Neuronal stem cell (in vitro differentiated cells): ENCODE data around the gene MEX3C.
A peak's percentile ranks its signal among the peaks of the same experiment; 100 is the strongest.

Source experiments
- DNase-seq: peaks from one replicate; pipeline ENCODE4 v3.0.0-alpha.2; 2013; ENCODE audit warnings: low spot score
- H2AFZ ChIP-seq: one replicate; pipeline ENCODE4 v1.6.1; 2013; ENCODE audit warnings: mild to moderate bottlenecking, low read length, inconsistent platforms
- H2AK5ac ChIP-seq: 2 replicates; pipeline ENCODE4 v1.6.1; 2013; ENCODE audit warnings: low read depth, mild to moderate bottlenecking, inconsistent platforms, low read length, moderate library complexity, mixed read lengths
- H2BK120ac ChIP-seq: 2 replicates; pipeline ENCODE4 v1.6.1; 2013; ENCODE audit warnings: low read depth, mild to moderate bottlenecking, inconsistent platforms, low read length, moderate library complexity, mixed read lengths
- H2BK12ac ChIP-seq: one replicate; pipeline ENCODE4 v1.6.1; 2013; ENCODE audit warnings: low read length, inconsistent platforms
- H2BK15ac ChIP-seq: 2 replicates; pipeline ENCODE4 v1.6.1; 2013; ENCODE audit warnings: mild to moderate bottlenecking, low read length, inconsistent platforms, mixed read lengths
- H2BK5ac ChIP-seq: one replicate; pipeline ENCODE4 v1.6.1; 2013; ENCODE audit warnings: inconsistent platforms, mild to moderate bottlenecking, low read length, moderate library complexity
- H3K14ac ChIP-seq: one replicate; pipeline ENCODE4 v1.6.1; 2013; ENCODE audit warnings: low read length, inconsistent platforms
- H3K18ac ChIP-seq: 2 replicates; pipeline ENCODE4 v1.6.1; 2013; ENCODE audit warnings: low read length, inconsistent platforms
- H3K23ac ChIP-seq: 2 replicates; pipeline ENCODE4 v1.6.1; 2013; ENCODE audit warnings: low read depth, mild to moderate bottlenecking, mixed read lengths, low read length, inconsistent platforms; ENCODE audit not compliant: poor library complexity
- H3K27ac ChIP-seq: replicated peaks from 3 replicates; pipeline ENCODE4 v1.5.1; 2013; ENCODE audit warnings: low read length, inconsistent platforms
- H3K27me3 ChIP-seq, 3 experiments: 2 replicates each; pipeline ENCODE4 v1.6.1; 2013; ENCODE audit warnings: low read length in 3 of 3, mild to moderate bottlenecking in 2 of 3, inconsistent platforms in 1 of 3, low read depth in 1 of 3, mixed read lengths in 1 of 3, moderate library complexity in 1 of 3; ENCODE audit not compliant: control insufficient read depth in 3 of 3, insufficient read depth in 3 of 3
- H3K36me3 ChIP-seq, 2 donors: replicated peaks in 1 of 2; 2 replicates each; pipeline ENCODE4 v1.6.1; 2013; ENCODE audit warnings: low read length in 2 of 2; ENCODE audit not compliant: control insufficient read depth in 2 of 2, insufficient read depth in 2 of 2
- H3K4ac ChIP-seq: 2 replicates; pipeline ENCODE4 v1.6.1; 2013; ENCODE audit warnings: inconsistent platforms, mild to moderate bottlenecking, low read length, moderate library complexity
- H3K4me1 ChIP-seq, 2 donors: 1 replicate in 1 of 2; 2 replicates in 1 of 2; pipeline ENCODE4 v1.6.1; 2013; ENCODE audit warnings: low read length in 2 of 2, low read depth in 1 of 2; ENCODE audit not compliant: control insufficient read depth in 2 of 2, insufficient read depth in 1 of 2
- H3K4me2 ChIP-seq: one replicate; pipeline ENCODE4 v1.6.1; 2013; ENCODE audit warnings: mild to moderate bottlenecking, low read length, inconsistent platforms; ENCODE audit not compliant: insufficient read depth, poor library complexity, severe bottlenecking
- H3K4me3 ChIP-seq, 2 donors: 2 replicates each; pipeline ENCODE4 v1.5.1; 2013; ENCODE audit warnings: low read length in 2 of 2, mild to moderate bottlenecking in 2 of 2, inconsistent platforms in 1 of 2, moderate library complexity in 1 of 2
- H3K79me1 ChIP-seq: one replicate; pipeline ENCODE4 v1.6.1; 2013; ENCODE audit warnings: low read depth, mild to moderate bottlenecking, inconsistent platforms, low read length, moderate library complexity
- H3K9ac ChIP-seq: one replicate; pipeline ENCODE4 v1.6.1; 2013; ENCODE audit warnings: mild to moderate bottlenecking, low read depth, low read length, inconsistent platforms; ENCODE audit not compliant: poor library complexity
- H3K9me3 ChIP-seq, 2 donors: replicated peaks in 1 of 2; 2 replicates each; pipeline versions ENCODE3 to v1.6.1; 2013; ENCODE audit warnings: low read length in 2 of 2, mild to moderate bottlenecking in 2 of 2, inconsistent platforms in 1 of 2, low read depth in 1 of 2, mixed read lengths in 1 of 2, moderate library complexity in 1 of 2; ENCODE audit not compliant: control insufficient read depth in 2 of 2, insufficient read depth in 1 of 2
- H4K8ac ChIP-seq: one replicate; pipeline ENCODE4 v1.6.1; 2013; ENCODE audit warnings: low read depth, mild to moderate bottlenecking, inconsistent platforms, low read length, moderate library complexity
- H4K91ac ChIP-seq: one replicate; pipeline ENCODE4 v1.6.1; 2013; ENCODE audit warnings: low read length, low read depth, mild to moderate bottlenecking, inconsistent platforms; ENCODE audit not compliant: poor library complexity
- WGBS, 2 donors: extraction: QIAGEN DNeasy Blood & Tissue Kit; methylation state at CpG; one replicate each; pipeline ENCODE4 v1.1.7; 2013; ENCODE audit warnings: missing lambda C conversion rate in 2 of 2, mixed read lengths in 1 of 2; ENCODE audit not compliant: insufficient read length in 2 of 2, insufficient replicate concordance in 1 of 2; ENCODE audit errors: extremely low coverage in 2 of 2; 5-methylcytosine and 5-hydroxymethylcytosine counted together

MEX3C gene

GRCh38 chr18:51137026-51137729, 60.3 kb downstream of the MEX3C start:
- WGBS, 2 donors, result no CpG with 5 or more reads among the region's 21 CpGs
- peak overlapping the region; percentile 70 for H2BK15ac ChIP-seq

GRCh38 chr18:51135795-51136194, 61.7 kb downstream of the MEX3C start:
- Histone ChIP-seq H2AK5ac (no peak overlapping the region), H2AFZ (no peak overlapping the region), H4K91ac (no peak overlapping the region), H3K79me1 (no peaks in the 10 kb centered on the region), H3K27ac (no peak overlapping the region), H3K27me3 (no peaks in the 10 kb centered on the region), H3K23ac (no peak overlapping the region), H3K18ac (peak overlapping the region; percentile 79), H4K8ac (no peak overlapping the region), H3K14ac (peak overlapping the region; percentile 25), H3K4ac (no peak overlapping the region), H2BK5ac (no peak overlapping the region), H3K9me3 (no peaks in the 10 kb centered on the region), H3K9ac (no peak overlapping the region), H3K36me3 (no peaks in the 10 kb centered on the region), H3K4me1 (peaks cover 0 to 4% of the 10 kb centered on the region in 2 donors), H3K4me2 (no peak overlapping the region), H2BK120ac (no peak overlapping the region), H2BK12ac (no peak overlapping the region), H3K4me3 (peak overlapping the region in 1 of 2 donors; percentile 36), H2BK15ac (no peak overlapping the region)
- no peak for DNase-seq
- WGBS, 2 donors, result no CpG with 5 or more reads among the region's 6 CpGs

More at GRCh38 chr18:51137026-51137729, 60.3 kb downstream of the MEX3C start:
- H3K9ac ChIP-seq, result no peak overlapping the region
- H3K4me2 ChIP-seq, result no peak overlapping the region
- peak overlapping the region; percentile 60 for H3K18ac ChIP-seq
- H3K4me3 ChIP-seq, result no peak overlapping the region
- H3K27ac ChIP-seq, result no peak overlapping the region
- H2BK5ac ChIP-seq, result no peak overlapping the region
- no peaks in the 10 kb centered on the region for H3K36me3 ChIP-seq
- H3K4me1 ChIP-seq, result peaks cover 0 to 4% of the 10 kb centered on the region in 2 donors
- H3K27me3 ChIP-seq, result no peaks in the 10 kb centered on the region
- H3K23ac ChIP-seq, result no peak overlapping the region
- H2AFZ ChIP-seq, result no peak overlapping the region
- no peak overlapping the region for H4K91ac ChIP-seq
- DNase-seq, result no peak
- peak overlapping the region; percentile 34 for H2AK5ac ChIP-seq
- H3K79me1 ChIP-seq, result no peaks in the 10 kb centered on the region
- H3K14ac ChIP-seq, result no peak overlapping the region
- no peaks in the 10 kb centered on the region for H3K9me3 ChIP-seq
- H2BK12ac ChIP-seq, result no peak overlapping the region
- no peak overlapping the region for H4K8ac ChIP-seq
- H2BK120ac ChIP-seq, result no peak overlapping the region
- no peak overlapping the region for H3K4ac ChIP-seq

DNA sequence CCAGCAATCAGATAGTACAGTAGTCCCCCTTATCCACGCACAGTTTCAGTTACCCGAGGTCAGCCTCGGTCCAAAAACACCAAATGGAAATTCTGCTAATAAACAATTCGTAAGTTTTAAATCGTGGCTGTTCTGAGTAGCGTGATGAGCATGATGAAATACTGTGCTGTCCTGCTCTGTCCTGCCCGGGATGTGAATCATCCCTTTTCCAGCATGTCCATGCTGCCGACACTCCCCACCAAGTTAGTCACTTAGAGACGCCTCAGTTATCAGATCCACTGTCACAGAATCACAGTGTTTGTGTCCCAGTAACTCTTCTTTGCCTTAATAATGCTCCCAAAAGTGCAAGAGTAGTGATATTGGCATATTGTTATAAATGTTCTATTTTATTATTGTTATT, 62.1 kb downstream of the MEX3C start:
- no peak overlapping the region for H3K4me3 ChIP-seq
- H3K9ac ChIP-seq, result no peak overlapping the region
- H3K4ac ChIP-seq, result no peak overlapping the region
- no peaks in the 10 kb centered on the region for H3K36me3 ChIP-seq
- no peak overlapping the region for H2BK120ac ChIP-seq
- H3K9me3 ChIP-seq, result no peaks in the 10 kb centered on the region
- no peak overlapping the region for H3K18ac ChIP-seq
- H2AK5ac ChIP-seq, result no peak overlapping the region
- no peak overlapping the region for H4K91ac ChIP-seq
- H2BK12ac ChIP-seq, result no peak overlapping the region
- no peak overlapping the region for H3K23ac ChIP-seq
- H2AFZ ChIP-seq, result no peak overlapping the region
- no peak overlapping the region for H4K8ac ChIP-seq
- no CpG with 5 or more reads among the region's 9 CpGs for WGBS, 2 donors
- no peak for DNase-seq
- H3K27me3 ChIP-seq, result no peaks in the 10 kb centered on the region
- H3K79me1 ChIP-seq, result no peaks in the 10 kb centered on the region
- H3K4me2 ChIP-seq, result no peak overlapping the region
- no peak overlapping the region for H2BK15ac ChIP-seq
- H2BK5ac ChIP-seq, result no peak overlapping the region
- peaks cover 0 to 4% of the 10 kb centered on the region in 2 donors for H3K4me1 ChIP-seq
- no peak overlapping the region for H3K27ac ChIP-seq
- H3K14ac ChIP-seq, result no peak overlapping the region

DNA sequence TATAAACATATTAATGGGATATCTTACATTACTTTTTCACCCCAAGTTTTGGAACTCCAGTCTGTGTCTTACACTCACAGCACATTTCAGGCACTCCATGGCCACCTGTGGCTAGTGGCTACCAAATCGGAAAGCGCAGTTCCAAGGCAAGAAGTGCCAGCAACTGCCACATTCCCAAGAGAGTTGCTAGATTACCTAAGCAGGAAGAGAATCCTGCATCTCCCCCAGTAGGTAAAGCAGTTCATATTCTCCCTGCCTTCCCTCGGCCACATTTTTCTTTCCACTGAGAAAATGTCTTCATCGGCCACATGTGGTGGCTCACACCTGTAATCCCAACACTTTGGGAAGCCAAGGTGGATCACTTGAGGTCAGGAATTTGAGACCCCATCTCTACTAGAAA, 62.8 kb downstream of the MEX3C start:
- Histone ChIP-seq H3K23ac (no peak overlapping the region), H4K8ac (no peak overlapping the region), H3K4me3 (no peak overlapping the region), H3K18ac (no peak overlapping the region), H4K91ac (no peak overlapping the region), H3K4me2 (no peak overlapping the region), H2BK12ac (no peak overlapping the region), H2AFZ (no peak overlapping the region), H3K14ac (no peak overlapping the region), H2BK5ac (no peak overlapping the region), H2AK5ac (no peak overlapping the region), H3K9me3 (no peaks in the 10 kb centered on the region), H3K9ac (no peak overlapping the region), H3K79me1 (no peaks in the 10 kb centered on the region), H2BK120ac (no peak overlapping the region), H3K4me1 (peaks cover 0 to 4% of the 10 kb centered on the region in 2 donors), H3K27ac (no peak overlapping the region), H3K27me3 (no peaks in the 10 kb centered on the region), H3K4ac (no peak overlapping the region), H2BK15ac (no peak overlapping the region), H3K36me3 (no peaks in the 10 kb centered on the region)
- no CpG with 5 or more reads among the region's 4 CpGs for WGBS, 2 donors
- DNase-seq, result no peak
